GM12891 (cell line): ENCODE results near the gene TLN1.

Experiments
- DNase-seq: peaks from one replicate; pipeline ENCODE4 v3.0.0; 2011; ENCODE audit warnings: low spot score; ENCODE audit not compliant: insufficient read length
- FAIRE-seq: peaks from 2 replicates; lab custom pipeline; 2011; peaks lifted over from hg19 to GRCh38; lab: Jason Lieb, UNC
- PAX5 ChIP-seq: IDR thresholded peaks from 2 replicates; pipeline ENCODE4 v1.6.1; 2011; ENCODE audit warnings: low read length, moderate library complexity, mild to moderate bottlenecking; ENCODE audit not compliant: insufficient read depth, severe bottlenecking
- POLR2A ChIP-seq: IDR thresholded peaks from 2 replicates; pipeline ENCODE4 v1.6.1; 2011; ENCODE audit warnings: low read depth, low read length, control low read depth
- POLR2AphosphoS5 ChIP-seq: IDR thresholded peaks from 2 replicates; pipeline ENCODE4 v1.6.1; 2011; ENCODE audit warnings: low read depth, low read length, control low read depth
- POU2F2 ChIP-seq: IDR thresholded peaks from 2 replicates; pipeline ENCODE4 v1.6.1; 2011; ENCODE audit warnings: low read depth, mild to moderate bottlenecking, control low read depth, low read length, moderate library complexity
- SPI1 ChIP-seq: IDR thresholded peaks from 2 replicates; pipeline ENCODE4 v1.6.1; 2011; ENCODE audit warnings: low read depth, low read length, control low read depth
- TAF1 ChIP-seq: IDR thresholded peaks from 2 replicates; pipeline ENCODE4 v1.6.1; 2011; ENCODE audit warnings: low read depth, low read length, control low read depth

The TLN1 gene

DNA sequence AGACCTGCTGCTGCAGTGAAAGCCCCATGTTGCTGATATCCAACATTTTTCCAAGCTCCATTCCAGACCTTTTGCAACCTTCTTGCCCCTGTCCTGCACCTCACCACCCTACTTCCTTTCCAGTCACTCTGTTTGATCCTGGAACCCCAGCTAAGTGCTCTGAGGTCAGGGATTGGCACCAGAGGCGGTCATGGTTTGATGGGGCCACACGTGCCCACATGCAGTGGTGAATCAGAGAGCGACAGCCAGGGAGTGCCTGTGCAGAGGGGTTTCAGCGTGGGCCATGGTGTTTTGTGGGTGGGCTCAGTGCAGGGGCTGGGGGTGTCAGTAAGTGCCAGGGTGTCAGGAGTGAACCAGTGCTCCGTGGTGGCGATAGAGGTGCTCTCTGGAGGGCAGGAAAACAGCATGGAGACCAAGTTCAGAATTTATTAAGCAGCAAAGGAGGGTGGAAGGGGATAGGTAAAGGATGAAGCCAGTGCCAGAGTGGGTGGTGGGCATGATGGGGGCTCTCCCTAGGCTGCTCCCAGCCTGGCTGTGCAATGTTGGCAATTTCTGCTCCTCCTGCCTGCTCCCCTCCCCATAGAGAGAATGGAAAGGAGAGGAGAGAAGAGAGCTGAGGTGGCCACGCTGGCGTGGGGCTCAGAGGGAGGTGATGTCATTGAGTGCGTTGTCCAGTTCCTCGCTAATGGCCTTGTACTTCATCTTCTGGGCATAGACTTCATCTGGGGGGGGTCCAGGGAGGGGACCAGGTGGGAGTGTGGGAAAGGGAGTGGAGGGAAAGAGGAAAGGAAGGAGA is 49.3 kb downstream of the TLN1 start:
- TF ChIP-seq POLR2A = no peak
- no peak for DNase-seq
- FAIRE-seq = no peak

DNA sequence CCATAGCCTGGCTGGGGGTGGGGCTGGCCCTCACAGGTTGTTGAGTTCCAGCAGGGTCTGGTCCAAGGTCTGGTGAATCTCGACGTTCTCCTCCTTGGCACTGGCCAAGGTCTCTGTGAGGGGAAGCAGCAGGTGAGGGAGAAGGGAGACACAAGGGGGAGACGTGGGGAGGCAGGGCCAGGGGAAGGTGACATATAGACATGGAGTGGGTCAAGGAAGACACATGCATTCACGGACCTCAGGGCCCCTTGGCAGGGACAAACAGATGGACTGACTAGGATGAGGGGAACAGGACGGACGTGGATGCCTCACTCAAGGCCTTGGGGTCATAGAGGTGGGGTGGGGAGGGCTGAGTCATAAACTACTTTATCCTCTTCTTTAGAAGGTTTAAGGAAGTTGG is 49.9 kb downstream of the TLN1 start:
- no peak for FAIRE-seq
- DNase-seq = no peak
- TF ChIP-seq POLR2A (0 out of 2 replicates have a peak, but pooled peaks have one; percentile 17), TAF1 (no peak), POLR2AphosphoS5 (no peak)

DNA sequence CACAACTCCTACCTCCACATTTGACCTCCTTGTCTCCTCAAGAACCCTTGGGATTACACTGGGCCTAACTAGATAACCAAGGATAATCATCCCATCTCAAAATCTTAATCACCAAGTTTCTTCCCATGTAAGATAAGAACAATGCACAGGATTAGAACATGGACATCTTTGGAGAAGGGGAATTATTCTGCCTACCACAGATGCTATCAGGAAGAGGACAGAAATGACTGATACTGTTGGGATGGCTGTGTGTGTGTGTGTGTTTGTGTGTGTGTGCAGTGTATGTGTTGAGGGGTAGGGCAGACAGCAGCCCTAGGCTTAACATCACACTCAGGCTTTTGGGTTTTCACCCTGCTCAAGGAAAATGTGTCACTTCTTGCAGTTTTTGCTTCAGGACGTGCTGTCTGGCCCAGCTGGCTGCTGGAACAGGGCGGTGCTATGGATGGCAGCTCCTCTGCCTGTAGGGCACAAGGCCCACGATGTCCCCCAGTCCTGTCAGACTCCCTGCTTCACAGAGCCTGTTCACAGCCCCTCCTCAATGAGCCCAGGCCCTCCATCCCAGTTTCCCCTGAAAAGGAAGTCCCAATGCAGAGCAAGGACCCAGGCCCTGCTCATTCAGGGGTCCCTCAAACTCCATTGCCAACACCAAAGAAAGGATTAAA is 50.5 kb downstream of the TLN1 start:
- FAIRE-seq (peak; percentile 81), DNase-seq (no peak)
- TF ChIP-seq POLR2A (no peak), POLR2AphosphoS5 (no peak; the same call in 1 of the 2 replicates), SPI1 (no peak), POU2F2 (no peak; the same call in 1 of the 2 replicates), TAF1 (no peak), PAX5 (no peak)

DNA sequence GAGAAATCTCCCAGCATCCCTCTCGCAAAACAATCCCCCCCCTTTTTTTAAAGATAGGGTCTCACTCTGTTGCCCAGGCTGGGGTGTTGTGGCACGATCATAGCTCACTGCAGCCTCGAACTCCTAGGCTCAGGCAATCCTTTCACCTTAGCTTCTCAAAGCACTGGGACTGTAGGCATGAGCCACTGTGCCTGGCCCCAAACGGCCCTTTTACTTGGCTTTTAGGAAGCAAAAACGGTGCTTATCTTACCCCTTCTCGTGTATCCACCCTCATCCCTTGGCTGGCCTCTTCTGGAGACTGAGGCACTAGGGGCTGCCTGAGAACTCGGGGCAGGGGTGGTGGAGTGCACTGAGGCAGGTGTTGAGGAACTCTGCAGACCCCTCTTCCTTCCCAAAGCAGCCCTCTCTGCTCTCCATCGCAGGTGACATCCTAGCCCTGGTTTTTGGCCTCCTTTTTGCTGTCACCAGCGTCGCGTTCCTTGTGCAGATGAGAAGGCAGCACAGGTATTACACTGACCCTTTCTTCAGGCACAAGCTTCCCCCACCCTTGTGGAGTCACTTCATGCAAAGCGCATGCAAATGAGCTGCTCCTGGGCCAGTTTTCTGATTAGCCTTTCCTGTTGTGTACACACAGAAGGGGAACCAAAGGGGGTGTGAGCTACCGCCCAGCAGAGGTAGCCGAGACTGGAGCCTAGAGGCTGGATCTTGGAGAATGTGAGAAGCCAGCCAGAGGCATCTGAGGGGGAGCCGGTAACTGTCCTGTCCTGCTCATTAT is 51.5 kb downstream of the TLN1 start:
- FAIRE-seq (peak; percentile 92), DNase-seq (peak; percentile 54)
- TF ChIP-seq POU2F2 = peak; percentile 98
- TF ChIP-seq SPI1 = no peak

DNA sequence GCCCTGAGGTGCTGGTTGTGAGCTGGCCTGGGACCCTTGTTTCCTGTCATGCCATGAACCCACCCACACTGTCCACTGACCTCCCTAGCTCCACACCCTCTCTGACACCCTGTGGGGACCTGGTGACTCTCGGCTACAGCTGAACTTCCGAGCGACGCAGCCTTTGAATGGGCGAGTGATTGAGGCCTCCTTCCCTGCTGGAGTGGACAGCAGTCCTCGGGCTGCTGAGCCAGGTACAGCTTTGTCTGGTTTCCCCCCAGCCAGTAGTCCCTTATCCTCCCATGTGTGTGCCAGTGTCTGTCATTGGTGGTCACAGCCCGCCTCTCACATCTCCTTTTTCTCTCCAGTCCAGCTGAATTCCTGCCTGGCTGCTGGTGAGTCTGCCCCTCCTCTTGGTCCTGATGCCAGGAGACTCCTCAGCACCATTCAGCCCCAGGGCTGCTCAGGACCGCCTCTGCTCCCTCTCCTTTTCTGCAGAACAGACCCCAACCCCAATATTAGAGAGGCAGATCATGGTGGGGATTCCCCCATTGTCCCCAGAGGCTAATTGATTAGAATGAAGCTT is 52.1 kb downstream of the TLN1 start:
- TF ChIP-seq SPI1 (no peak), PAX5 (no peak), POLR2AphosphoS5 (no peak), TAF1 (no peak), POU2F2 (no peak), POLR2A (no peak)
- DNase-seq (no peak), FAIRE-seq (peak; percentile 31)

DNA sequence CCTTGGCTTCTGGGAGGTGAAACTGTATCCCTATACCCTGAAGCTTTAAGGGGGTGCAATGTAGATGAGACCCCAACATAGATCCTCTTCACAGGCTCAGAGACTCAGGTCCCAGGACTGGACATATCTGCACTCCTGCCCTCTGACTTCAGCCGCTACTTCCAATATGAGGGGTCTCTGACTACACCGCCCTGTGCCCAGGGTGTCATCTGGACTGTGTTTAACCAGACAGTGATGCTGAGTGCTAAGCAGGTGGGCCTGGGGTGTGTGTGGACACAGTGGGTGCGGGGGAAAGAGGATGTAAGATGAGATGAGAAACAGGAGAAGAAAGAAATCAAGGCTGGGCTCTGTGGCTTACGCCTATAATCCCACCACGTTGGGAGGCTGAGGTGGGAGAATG is 52.9 kb downstream of the TLN1 start:
- FAIRE-seq = no peak
- no peak for DNase-seq
- TF ChIP-seq PAX5 (no peak), SPI1 (no peak), POLR2AphosphoS5 (no peak), POU2F2 (no peak), TAF1 (no peak), POLR2A (no peak)

DNA sequence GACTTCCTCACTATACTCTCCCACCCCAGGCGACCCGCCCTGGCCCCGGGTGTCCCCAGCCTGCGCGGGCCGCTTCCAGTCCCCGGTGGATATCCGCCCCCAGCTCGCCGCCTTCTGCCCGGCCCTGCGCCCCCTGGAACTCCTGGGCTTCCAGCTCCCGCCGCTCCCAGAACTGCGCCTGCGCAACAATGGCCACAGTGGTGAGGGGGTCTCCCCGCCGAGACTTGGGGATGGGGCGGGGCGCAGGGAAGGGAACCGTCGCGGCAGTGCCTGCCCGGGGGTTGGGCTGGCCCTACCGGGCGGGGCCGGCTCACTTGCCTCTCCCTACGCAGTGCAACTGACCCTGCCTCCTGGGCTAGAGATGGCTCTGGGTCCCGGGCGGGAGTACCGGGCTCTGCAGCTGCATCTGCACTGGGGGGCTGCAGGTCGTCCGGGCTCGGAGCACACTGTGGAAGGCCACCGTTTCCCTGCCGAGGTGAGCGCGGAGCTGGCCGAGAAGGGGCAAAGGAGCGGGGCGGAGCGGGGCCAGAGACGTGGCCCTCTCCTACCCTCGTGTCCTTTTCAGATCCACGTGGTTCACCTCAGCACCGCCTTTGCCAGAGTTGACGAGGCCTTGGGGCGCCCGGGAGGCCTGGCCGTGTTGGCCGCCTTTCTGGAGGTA is 56.1 kb downstream of the TLN1 start:
- DNase-seq (no peak), FAIRE-seq (no peak)
- TF ChIP-seq TAF1 (no peak), SPI1 (no peak), POU2F2 (no peak), POLR2AphosphoS5 (no peak)

DNA sequence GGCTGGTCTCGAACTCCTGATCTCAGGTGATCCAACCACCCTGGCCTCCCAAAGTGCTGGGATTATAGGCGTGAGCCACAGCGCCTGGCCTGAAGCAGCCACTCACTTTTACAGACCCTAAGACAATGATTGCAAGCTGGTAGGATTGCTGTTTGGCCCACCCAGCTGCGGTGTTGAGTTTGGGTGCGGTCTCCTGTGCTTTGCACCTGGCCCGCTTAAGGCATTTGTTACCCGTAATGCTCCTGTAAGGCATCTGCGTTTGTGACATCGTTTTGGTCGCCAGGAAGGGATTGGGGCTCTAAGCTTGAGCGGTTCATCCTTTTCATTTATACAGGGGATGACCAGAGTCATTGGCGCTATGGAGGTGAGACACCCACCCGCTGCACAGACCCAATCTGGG is 56.8 kb downstream of the TLN1 start:
- FAIRE-seq = no peak
- DNase-seq = no peak
- no peak for TF ChIP-seq POLR2AphosphoS5
- no peak for TF ChIP-seq POLR2A
- TF ChIP-seq TAF1 = no peak
- no peak for TF ChIP-seq PAX5
- TF ChIP-seq POU2F2 = no peak
- TF ChIP-seq SPI1 = no peak

DNA sequence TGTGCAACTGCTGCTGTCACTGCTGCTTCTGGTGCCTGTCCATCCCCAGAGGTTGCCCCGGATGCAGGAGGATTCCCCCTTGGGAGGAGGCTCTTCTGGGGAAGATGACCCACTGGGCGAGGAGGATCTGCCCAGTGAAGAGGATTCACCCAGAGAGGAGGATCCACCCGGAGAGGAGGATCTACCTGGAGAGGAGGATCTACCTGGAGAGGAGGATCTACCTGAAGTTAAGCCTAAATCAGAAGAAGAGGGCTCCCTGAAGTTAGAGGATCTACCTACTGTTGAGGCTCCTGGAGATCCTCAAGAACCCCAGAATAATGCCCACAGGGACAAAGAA is 58.0 kb downstream of the TLN1 start:
- no peak for FAIRE-seq
- TF ChIP-seq TAF1 (no peak), PAX5 (no peak), POLR2AphosphoS5 (no peak), POLR2A (no peak), POU2F2 (no peak), SPI1 (no peak)
- no peak for DNase-seq
